HG03196 (cell line): ENCODE data around the gene SYMPK.
"Not testable (repeated sequence)": the region's sequence is repeated elsewhere in the genome, so short reads cannot be mapped to it uniquely, and the experiment has no call there.

Source experiments
- ATAC-seq: cut with Tn5 transposase; IDR thresholded peaks from one replicate; pipeline ENCODE4 v1.9.1; 2021; ENCODE audit not compliant: unreplicated experiment

SYMPK gene

DNA sequence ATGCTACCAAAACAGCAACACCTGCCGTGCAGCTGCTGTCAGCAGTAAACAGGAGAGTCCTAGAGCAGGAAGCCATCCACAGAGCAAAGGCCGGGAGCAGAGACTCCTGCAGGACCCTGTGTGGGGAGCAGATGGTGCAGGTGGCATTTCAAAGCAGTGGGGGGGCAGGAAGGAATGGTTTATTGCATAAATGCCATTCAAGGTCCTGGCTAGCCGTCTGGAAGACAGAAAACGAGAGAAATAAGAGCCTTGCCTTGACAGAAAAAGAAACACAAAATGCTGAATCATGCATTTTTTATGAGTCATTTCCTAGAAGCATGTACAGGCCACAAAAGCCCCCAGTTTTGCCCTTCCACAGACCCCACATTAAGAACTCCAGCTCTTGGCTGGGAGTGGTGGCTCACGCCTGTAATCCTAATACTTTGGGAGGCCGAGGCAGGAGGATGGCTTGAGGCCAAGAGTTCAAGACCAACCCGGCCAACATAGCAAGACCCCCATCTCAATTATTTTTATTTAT is 53.2 kb downstream of the SYMPK start:
- no peak for ATAC-seq

GRCh38 chr19:45805719-45806118 is 57.2 kb downstream of the SYMPK start:
- ATAC-seq, result no peak

- no peak for ATAC-seq
Observed at GRCh38 chr19:45804959-45805230, 58.1 kb downstream of the SYMPK start.

GRCh38 chr19:45804140-45804958 is 58.6 kb downstream of the SYMPK start:
- no peak for ATAC-seq

DNA sequence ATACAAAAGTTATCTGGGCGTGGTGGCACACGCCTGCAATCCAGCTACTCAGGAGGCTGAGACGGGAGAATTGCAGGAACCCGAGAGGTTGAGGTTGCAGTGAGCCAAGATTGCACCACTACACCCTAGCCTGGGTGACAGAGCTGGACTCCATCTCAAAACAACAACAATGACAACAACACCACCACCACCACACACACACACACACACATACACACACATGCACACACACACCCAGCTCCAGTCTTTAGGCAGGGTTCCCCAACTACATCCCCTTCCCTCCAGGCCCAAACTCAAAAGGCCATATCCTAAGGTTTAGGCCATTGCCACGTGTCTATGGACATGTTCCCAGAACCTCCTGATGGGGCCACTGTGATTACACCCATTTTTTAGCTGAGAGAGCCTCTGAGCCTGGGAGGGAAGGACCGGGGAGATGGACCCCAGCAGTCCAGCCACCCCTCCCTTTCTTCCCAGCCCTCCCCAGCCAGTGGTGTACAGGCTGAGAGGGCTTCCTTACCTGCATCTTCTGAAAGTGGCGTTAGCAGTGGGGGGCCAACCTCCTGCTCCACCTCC is 61.3 kb downstream of the SYMPK start:
- ATAC-seq, result no peak

DNA sequence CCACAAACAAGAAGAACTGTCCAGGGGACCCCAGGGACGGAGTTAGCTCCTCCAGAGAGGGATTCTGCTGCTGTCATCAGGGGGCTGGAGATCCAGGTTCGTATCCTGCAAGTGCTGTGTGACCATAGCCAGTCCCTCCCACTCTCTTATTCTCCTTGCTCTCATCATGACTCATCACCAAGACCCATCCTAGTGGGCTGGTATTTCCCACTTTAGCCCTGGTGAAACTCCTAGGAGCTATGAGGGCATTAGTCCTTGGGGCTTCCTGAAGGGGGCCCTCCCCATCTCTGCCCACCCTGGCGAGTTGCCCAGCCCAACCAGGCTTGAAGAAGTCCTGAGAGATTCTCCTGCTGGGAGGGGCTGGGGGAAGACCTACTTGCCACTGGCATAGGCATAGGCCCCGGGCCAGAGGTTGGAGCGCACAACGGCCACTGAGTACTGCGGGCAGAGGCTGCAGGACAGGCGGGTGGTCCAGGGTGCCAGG is 62.8 kb downstream of the SYMPK start:
- no peak for ATAC-seq

DNA sequence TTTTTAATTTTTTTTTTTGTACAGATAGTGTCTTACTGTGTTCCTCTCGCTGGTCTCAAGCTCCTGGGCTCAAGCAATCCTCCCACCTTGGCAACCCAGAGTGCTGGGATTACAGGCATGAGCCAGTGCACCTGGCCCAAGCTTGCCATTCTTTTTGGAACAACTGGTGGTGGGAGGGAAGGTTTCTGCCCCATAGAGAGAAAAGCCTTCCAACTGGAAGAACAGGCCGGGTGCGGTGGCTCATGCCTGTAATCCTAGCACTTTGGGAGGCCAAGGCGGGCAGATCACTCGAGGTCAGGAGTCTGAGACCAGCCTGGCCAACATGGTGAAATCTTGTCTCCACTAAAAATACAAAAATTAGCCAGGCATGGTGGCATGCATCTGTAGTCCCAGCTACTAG is 63.4 kb downstream of the SYMPK start:
- not testable (repeated sequence) for ATAC-seq

DNA sequence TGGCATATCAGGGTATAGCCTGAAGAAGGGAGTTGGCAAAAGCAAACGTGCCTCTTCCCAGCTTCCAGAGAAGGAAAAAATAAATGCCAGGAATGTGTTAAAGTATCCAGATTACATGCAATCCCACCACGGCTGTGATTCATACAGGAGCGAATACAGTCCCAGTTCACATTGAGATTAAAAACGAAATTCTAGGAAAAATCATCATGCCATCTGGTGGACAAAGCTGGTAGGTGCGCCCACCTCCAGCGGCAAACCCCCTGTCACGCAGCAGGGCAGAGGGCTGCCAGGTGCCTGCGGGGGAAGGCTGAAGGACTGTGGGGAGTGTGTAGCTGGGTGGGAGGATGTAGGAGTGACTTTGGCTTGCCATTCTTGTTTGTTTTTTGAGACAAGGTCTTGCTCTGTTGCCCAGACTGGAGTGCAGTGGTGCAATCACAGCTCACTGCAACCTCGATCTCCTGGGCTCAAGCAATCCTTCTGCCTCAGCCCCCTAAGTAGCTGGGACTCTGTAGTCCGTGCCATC is 63.9 kb downstream of the SYMPK start:
- ATAC-seq, result peak; percentile 61

DNA sequence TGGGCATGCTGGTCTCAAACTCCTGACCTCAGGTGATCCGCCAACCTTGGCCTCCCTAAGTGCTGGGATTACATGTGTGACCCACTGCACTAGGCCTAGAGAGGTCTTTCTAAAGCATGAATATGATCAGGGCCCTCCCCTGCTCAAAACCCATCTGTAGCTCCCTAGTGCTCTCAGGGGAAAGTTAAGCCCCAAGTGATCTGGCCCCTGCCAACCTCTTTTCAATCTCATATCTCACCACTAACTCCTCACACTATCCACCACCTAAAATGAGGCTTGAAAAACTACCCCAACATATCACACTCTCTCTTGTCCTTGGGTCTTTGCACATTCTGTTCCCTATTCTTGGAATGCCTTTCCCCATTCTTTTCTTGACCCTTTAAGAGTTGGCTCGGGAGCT is 68.3 kb downstream of the SYMPK start:
- no peak for ATAC-seq

GRCh38 chr19:45793876-45794275 is 69.1 kb downstream of the SYMPK start:
- ATAC-seq, result no peak

DNA sequence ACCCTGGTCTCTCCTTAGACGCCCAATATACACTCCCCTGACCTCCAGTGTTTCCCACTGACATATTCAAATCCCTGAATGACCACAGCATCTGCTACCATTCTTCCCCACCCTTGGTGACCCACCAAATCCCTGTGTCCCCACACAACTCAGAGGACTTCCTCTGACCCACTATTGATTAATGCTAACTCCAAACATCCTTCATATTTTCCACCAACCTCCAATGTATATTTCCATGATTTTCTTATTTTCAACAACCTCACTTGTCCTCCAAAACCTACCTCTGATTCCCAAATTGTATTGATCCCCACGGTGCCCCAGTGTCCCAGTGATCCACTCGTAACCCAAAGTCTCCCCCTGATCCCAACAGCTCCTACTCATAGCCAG is 69.8 kb downstream of the SYMPK start:
- ATAC-seq, result no peak

- peak; percentile 95 for ATAC-seq
Observed at GRCh38 chr19:45792470-45793177, 70.3 kb downstream of the SYMPK start, which contains the start of gene DMWD. Gene DMWD (minus strand): TSS chr19:45792845. CDS start chr19:45792756, 89 bp downstream.

- peak; percentile 17 for ATAC-seq
Observed at GRCh38 chr19:45791744-45792469, 71.0 kb downstream of the SYMPK start.

DNA sequence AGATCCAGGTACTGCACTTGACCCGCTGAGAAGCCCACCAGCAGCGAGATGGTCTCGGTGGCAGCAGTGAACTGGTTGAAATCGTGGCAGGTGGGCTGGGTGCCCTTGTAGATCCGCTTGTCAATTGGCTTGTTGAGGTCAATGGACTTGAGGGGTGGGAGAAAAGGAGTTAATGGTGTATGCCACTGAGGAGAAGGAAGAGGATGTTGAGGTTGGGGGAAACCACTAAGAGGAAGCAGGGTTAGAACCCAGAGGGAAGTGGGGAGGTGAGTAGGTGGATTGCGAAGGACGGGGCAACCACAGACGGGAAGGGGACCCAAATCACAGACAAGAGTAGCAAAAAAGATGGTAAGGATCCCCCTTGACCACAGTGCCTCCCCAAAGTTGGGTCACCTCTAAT is 72.0 kb downstream of the SYMPK start:
- no peak for ATAC-seq

DNA sequence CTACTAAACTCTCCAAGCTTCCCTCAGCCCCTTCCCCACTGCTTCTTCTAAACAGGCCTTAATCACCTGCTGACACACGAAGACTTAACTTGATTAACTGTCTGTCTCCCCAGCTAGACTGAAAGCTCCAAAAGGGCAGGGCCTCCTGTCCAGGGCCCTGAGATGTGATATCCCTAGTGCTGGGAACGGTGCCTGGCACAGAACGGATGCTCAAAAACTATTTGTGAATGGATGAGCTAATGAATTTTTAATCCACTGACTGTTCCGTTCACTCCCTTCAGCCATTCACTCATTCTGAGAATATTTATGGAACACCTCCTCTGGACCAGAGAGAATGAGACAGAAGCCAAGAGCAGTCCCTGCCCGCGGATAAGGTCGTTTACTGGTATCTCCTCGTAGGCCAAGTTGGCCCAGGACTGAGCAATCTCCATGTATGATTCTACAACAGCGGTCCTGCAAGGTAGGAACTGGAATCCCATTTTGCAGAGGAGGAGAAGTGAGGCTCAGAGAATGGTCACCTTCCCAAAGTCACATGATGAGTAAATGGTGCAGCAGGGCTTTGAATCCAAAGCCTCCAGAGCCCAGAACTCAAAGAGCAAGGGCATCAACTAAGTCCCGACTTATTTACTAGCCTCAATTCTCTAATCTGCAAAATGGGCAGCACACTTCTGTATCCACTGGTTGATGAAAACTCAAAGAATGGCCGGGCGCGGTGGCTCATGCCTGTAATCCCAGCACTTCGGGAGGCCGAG is 73.7 kb downstream of the SYMPK start:
- ATAC-seq, result no peak

DNA sequence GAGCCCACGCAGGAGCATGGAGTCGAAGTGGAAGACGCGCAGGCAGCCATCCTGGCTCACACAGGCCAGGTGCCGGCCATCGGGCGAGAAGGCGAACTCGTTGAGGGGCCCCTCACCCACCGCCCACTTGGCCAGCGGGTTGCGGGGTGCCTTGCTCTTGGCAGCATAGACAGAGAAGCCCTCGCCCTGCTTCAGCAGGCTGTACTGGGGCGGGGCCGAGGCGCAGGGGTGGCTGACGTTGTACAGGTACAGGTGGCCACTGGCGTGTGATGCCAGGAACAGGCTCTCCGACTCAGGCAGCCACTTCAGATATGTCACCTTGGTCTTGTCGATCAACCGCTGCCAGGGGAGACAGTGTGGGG is 76.4 kb downstream of the SYMPK start:
- no peak for ATAC-seq

GRCh38 chr19:45785781-45786532 is 77.0 kb downstream of the SYMPK start:
- no peak for ATAC-seq

GRCh38 chr19:45785097-45785496 is 77.8 kb downstream of the SYMPK start:
- ATAC-seq, result no peak

DNA sequence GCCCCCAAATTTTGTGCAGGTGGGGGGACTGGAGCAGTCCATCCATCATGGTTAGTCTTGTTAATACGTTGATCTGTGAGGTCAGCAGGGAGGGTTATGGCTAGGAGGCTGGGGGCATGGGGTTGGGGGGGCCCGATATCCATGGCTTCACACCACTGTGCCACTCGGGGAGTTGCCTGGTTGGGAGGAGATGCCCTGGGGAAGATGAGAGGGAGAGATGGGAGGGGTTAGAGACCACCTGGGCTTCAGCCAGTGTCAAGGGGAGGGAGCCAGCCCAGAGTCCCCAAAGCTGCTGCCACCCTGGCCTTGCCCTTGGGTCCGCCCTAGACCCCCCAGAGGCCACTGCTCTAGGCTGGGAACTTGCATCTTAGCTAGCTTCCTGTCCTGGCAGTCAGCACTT is 78.9 kb downstream of the SYMPK start:
- ATAC-seq, result no peak
